Measurements from ENCODE around the gene FAM219A.
"Not testable (repeated sequence)": the region's sequence is repeated elsewhere in the genome, so short reads cannot be mapped to it uniquely, and the experiment has no call there.

FAM219A gene

GRCh38 chr9:34374339-34374738, 84.0 kb downstream of the FAM219A start:
- DNase-seq, result no peak

GRCh38 chr9:34373749-34374148, 84.6 kb downstream of the FAM219A start:
- DNase-seq, result no peak

GRCh38 chr9:34372467-34373011, 85.8 kb downstream of the FAM219A start:
- no peak for DNase-seq

GRCh38 chr9:34371886-34372466, 86.4 kb downstream of the FAM219A start:
- no peak for DNase-seq

- DNase-seq, result no peak
Observed at GRCh38 chr9:34370970-34371880, 87.1 kb downstream of the FAM219A start.

- DNase-seq, result no peak
Observed at GRCh38 chr9:34370335-34370969, 87.9 kb downstream of the FAM219A start.

- DNase-seq, result no peak
Observed at GRCh38 chr9:34369636-34370035, 88.7 kb downstream of the FAM219A start.

GRCh38 chr9:34368796-34369195, 89.6 kb downstream of the FAM219A start:
- not testable (repeated sequence) for DNase-seq

GRCh38 chr9:34367751-34368410, 90.5 kb downstream of the FAM219A start:
- not testable (repeated sequence) for DNase-seq

- DNase-seq, result no peak
Observed at GRCh38 chr9:34366365-34366764, 92.0 kb downstream of the FAM219A start.

GRCh38 chr9:34365282-34365681, 93.1 kb downstream of the FAM219A start:
- no peak for DNase-seq

- DNase-seq, result no peak
Observed at GRCh38 chr9:34363619-34364351, 94.6 kb downstream of the FAM219A start.

GRCh38 chr9:34362614-34363214, 95.7 kb downstream of the FAM219A start:
- DNase-seq, result no peak

- DNase-seq, result not testable (repeated sequence)
Observed at GRCh38 chr9:34352957-34353356, 105.4 kb downstream of the FAM219A start.

GRCh38 chr9:34352122-34352652, 106.2 kb downstream of the FAM219A start:
- not testable (repeated sequence) for DNase-seq

GRCh38 chr9:34349324-34349723, 109.0 kb downstream of the FAM219A start:
- DNase-seq, result no peak
